Esophagus squamous epithelium (tissue), 5 donors: ENCODE data around the gene NOP53. TPM values are rescaled to one million over a fixed set of nuclear protein-coding genes. Genes with fewer than 3 reads are reported as not detected.
"Not testable (repeated sequence)": the region's sequence is repeated elsewhere in the genome, so short reads cannot be mapped to it uniquely, and the experiment has no call there.

ENCODE experiments used
- DNase-seq: peaks from one replicate; lab custom pipeline; 2025; lab: John Stamatoyannopoulos, UW
- H3K27ac ChIP-seq, 4 donors: fragments of 200-600 bp; sonication (generic); one replicate each; pipeline ENCODE4 v1.5.1; 2016 to 2019; ENCODE audit warnings: mild to moderate bottlenecking in 1 of 4
- H3K27me3 ChIP-seq, 4 donors: fragments of 200-600 bp; sonication (generic); 1 replicate in 3 of 4; 2 replicates in 1 of 4; pipeline versions ENCODE4 v1.5.1 to v1.6.0; 2017 to 2021; ENCODE audit warnings: antibody characterized with exemption in 1 of 4
- H3K36me3 ChIP-seq, 3 donors: fragments of 200-600 bp; sonication (generic); one replicate each; pipeline ENCODE4 v1.5.1; 2016 to 2019
- H3K4me1 ChIP-seq, 3 donors: fragments of 200-600 bp; sonication (generic); one replicate each; pipeline ENCODE4 v1.5.1; 2017 to 2019
- H3K4me3 ChIP-seq, 4 donors: fragments of 200-600 bp; sonication (generic); 1 replicate in 3 of 4; 2 replicates in 1 of 4; pipeline ENCODE4 v1.5.1; 2016 to 2019; ENCODE audit warnings: mild to moderate bottlenecking in 2 of 4, moderate library complexity in 1 of 4
- H3K9me3 ChIP-seq, 3 donors: fragments of 200-600 bp; sonication (generic); one replicate each; pipeline ENCODE4 v1.5.1; 2016 to 2019
- CTCF ChIP-seq, 6 experiments: fragments of 450-650 bp in 4 of 6; fragments of 200-600 bp in 2 of 6; sonication (generic) in 2 of 6; IDR thresholded peaks; one replicate each; pipeline ENCODE4 v1.5.1; 2016 to 2019; ENCODE audit warnings: antibody characterized with exemption in 6 of 6, mild to moderate bottlenecking in 4 of 6, moderate library complexity in 4 of 6
- POLR2A ChIP-seq, 4 donors: fragments of 450-650 bp; IDR thresholded peaks; one replicate each; pipeline ENCODE4 v1.6.1; 2017; ENCODE audit warnings: antibody characterized with exemption in 4 of 4, mild to moderate bottlenecking in 4 of 4, moderate library complexity in 3 of 4
- WGBS, 2 donors: methylation state at CpG; one replicate each; pipeline ENCODE4 v1.1.5; 2018; 5-methylcytosine and 5-hydroxymethylcytosine counted together
- intact Hi-C: fragments of 100-400 bp; cut with DNase I; formaldehyde crosslinking; loops from one replicate; pipeline ENCODE4 v1.15.0; 2022
- total RNA-seq, 4 donors: library from RNA; depleted of rRNA; stranded (reverse); fragments of >200 nt; gene quantifications; one replicate each; pipeline ENCODE4 v1.1.0, GENCODE V29; 2016
- donor health status: DM: yes; HTN: yes; CAD: no.

NOP53 gene
- total RNA-seq, 4 donors from 2014 or later: 118 to 522 (median 268) TPM

- Histone ChIP-seq H3K27ac (peak within 1 kb of the TSS; percentile 88 to 96 (median 91)), H3K36me3 (peaks cover 0 to 19% (median 12%) of the 10 kb centered on the region in 3 donors)
- intact Hi-C loops: loop anchor here (5.0 kb wide), 1 partner anchor 74 kb away; no protein-coding TSS in a partner anchor
Observed at GRCh38 chr19:47713046-47714021, 32.0 kb upstream of the NOP53 start, which contains the start of gene EHD2. Gene EHD2 (plus strand): TSS chr19:47713422. CDS start chr19:47716613, 3,191 bp downstream.

GRCh38 chr19:47714339-47714738 is 31.0 kb upstream of the NOP53 start:
- TF ChIP-seq POLR2A (IDR thresholded peaks at IDR 0.05) (no peak), CTCF (IDR thresholded peaks at IDR 0.05) (no peak)
- intact Hi-C loops: loop anchor here (5.0 kb wide), 1 partner anchor 73 kb away; no protein-coding TSS in a partner anchor
- H3K27me3 ChIP-seq: no peaks in the 10 kb centered on the region
- H3K36me3 ChIP-seq: peaks cover 0 to 19% (median 12%) of the 10 kb centered on the region in 3 donors
- H3K4me3 ChIP-seq: peak overlapping the region; percentile 60 to 83 (median 78)
- 55 to 62% methylated on average over 4 of the region's 4 CpGs for WGBS, 2 donors
- H3K27ac ChIP-seq: peak overlapping the region; percentile 88 to 96 (median 91)
- H3K9me3 ChIP-seq: no peaks in the 10 kb centered on the region
- no peak for DNase-seq
- peaks cover 11 to 67% (median 47%) of the 10 kb centered on the region in 3 donors for H3K4me1 ChIP-seq

More at GRCh38 chr19:47713046-47714021, 32.0 kb upstream of the NOP53 start, which contains the start of gene EHD2:
- no peaks in the 10 kb centered on the region for H3K9me3 ChIP-seq
- DNase-seq: no peak
- no peaks in the 10 kb centered on the region for H3K27me3 ChIP-seq
- peak within 1 kb of the TSS; percentile 60 to 83 (median 78) for H3K4me3 ChIP-seq
- peaks cover under 1 to 57% (median 37%) of the 10 kb centered on the region in 3 donors for H3K4me1 ChIP-seq
- peak in 2 of 4 donors; percentile 81 to 83 for TF ChIP-seq POLR2A (IDR thresholded peaks at IDR 0.05)
- TF ChIP-seq CTCF (IDR thresholded peaks at IDR 0.05): peak; percentile 86 to 98 (median 95)
- 4 to 11% methylated on average over 11 to 20 of the region's 52 CpGs for WGBS, 2 donors

- Histone ChIP-seq H3K27ac (peak overlapping the region in 3 of 4 donors; percentile 88 to 96 (median 92)), H3K4me1 (peaks cover 15 to 72% (median 52%) of the 10 kb centered on the region in 3 donors), H3K36me3 (peaks cover 0 to 19% (median 12%) of the 10 kb centered on the region in 3 donors), H3K4me3 (peak overlapping the region in 2 of 4 donors; percentile 82 to 83)
- DNase-seq, H3K27me3 ChIP-seq, H3K9me3 ChIP-seq: not testable (repeated sequence)
- intact Hi-C loops: loop anchor here (5.0 kb wide), 1 partner anchor 72 kb away; no protein-coding TSS in a partner anchor
Observed at GRCh38 chr19:47714855-47715254, 30.5 kb upstream of the NOP53 start.

- Histone ChIP-seq H3K9me3 (no peaks in the 10 kb centered on the region), H3K4me1 (peaks cover 15 to 87% (median 60%) of the 10 kb centered on the region in 3 donors), H3K27me3 (no peaks in the 10 kb centered on the region), H3K36me3 (peaks cover 0 to 21% (median 12%) of the 10 kb centered on the region in 3 donors), H3K27ac (peak overlapping the region in 3 of 4 donors; percentile 92 to 94 (median 93)), H3K4me3 (peak overlapping the region in 3 of 4 donors; percentile 3 to 53 (median 20))
- TF ChIP-seq POLR2A (IDR thresholded peaks at IDR 0.05) (no peak), CTCF (IDR thresholded peaks at IDR 0.05) (no peak)
- no peak for DNase-seq
- 62 to 72% methylated on average over 8 to 10 of the region's 32 CpGs for WGBS, 2 donors
- intact Hi-C loops: no loop called here
Observed at GRCh38 chr19:47716270-47716937, 28.9 kb upstream of the NOP53 start.

GRCh38 chr19:47718415-47719046 is 26.8 kb upstream of the NOP53 start:
- Histone ChIP-seq H3K4me3 (peak overlapping the region in 3 of 4 donors; percentile 18 to 55 (median 34)), H3K27ac (peak overlapping the region; percentile 88 to 94 (median 92)), H3K36me3 (peaks cover 0 to 30% (median 12%) of the 10 kb centered on the region in 3 donors), H3K4me1 (peaks cover 21 to 97% (median 75%) of the 10 kb centered on the region in 3 donors)
- WGBS, 2 donors: 63 to 77% methylated on average over 4 to 5 of the region's 11 CpGs
- H3K27me3 ChIP-seq, intact Hi-C loops, DNase-seq, H3K9me3 ChIP-seq: not testable (repeated sequence)
